GM12878 (cell line): ENCODE measurements around the gene ADAMTS2. TPM values are rescaled to one million over a fixed set of nuclear protein-coding genes. Genes with fewer than 3 reads are reported as not detected.

Experiments used
- ATAC-seq: fragments of 200-7000 bp; cut with Tn5 transposase; 3 replicates; pipeline ENCODE4 v1.9.1; 2020; ENCODE audit warnings: mild to moderate bottlenecking, moderate library complexity
- BruUV-seq: library from RNA; stranded (reverse); fragments of 400-500 nt; replicated peaks from 2 replicates; lab custom pipeline; 2021; lab: Mats Ljungman, UMichigan
- CTCF ChIA-PET: fragments of 300-600 bp; sonication (Branson Sonifier 250); formaldehyde crosslinking; extraction: SDS; loops from one replicate; lab custom pipeline; 2021; ENCODE audit warnings: inconsistent platforms; lab: Yijun Ruan, JAX
- POLR2A ChIA-PET: fragments of 350-600 bp; formaldehyde crosslinking; extraction: SDS; loops from one replicate; lab custom pipeline; 2021; ENCODE audit warnings: inconsistent platforms; lab: Charles Lee
- RAD21 ChIA-PET: fragments of 300-600 bp; sonication (Branson Sonifier 250); formaldehyde crosslinking; loops from one replicate; lab custom pipeline; 2023; ENCODE audit warnings: antibody characterized with exemption; ENCODE audit not compliant: unreplicated experiment; lab: Charles Lee
- SMC1A ChIA-PET: fragments of 300-600 bp; sonication (Branson Sonifier 250); formaldehyde crosslinking; loops from one replicate; lab custom pipeline; 2023; ENCODE audit not compliant: unreplicated experiment, uncharacterized antibody; lab: Charles Lee
- DNase-seq: peaks from one replicate; pipeline ENCODE4 v3.0.0-alpha.2; 2011; ENCODE audit warnings: low read depth, low spot score
- FAIRE-seq: peaks from 3 replicates; lab custom pipeline; 2011; peaks lifted over from hg19 to GRCh38; lab: Jason Lieb, UNC
- H2AFZ ChIP-seq: 2 replicates; pipeline ENCODE4 v1.6.0; 2011; ENCODE audit warnings: low read depth, low read length, control low read depth; ENCODE audit not compliant: control insufficient read depth
- H3K27ac ChIP-seq: 2 replicates; pipeline ENCODE4 v1.5.1; 2011; ENCODE audit warnings: control low read depth; ENCODE audit not compliant: control insufficient read depth, insufficient read depth
- H3K27me3 ChIP-seq, 2 experiments: replicated peaks in 1 of 2; 2 replicates each; pipeline versions ENCODE4 v1.6.0 to v1.6.1; 2011; ENCODE audit warnings: low read length in 1 of 2; ENCODE audit not compliant: control insufficient read depth in 2 of 2, insufficient read depth in 2 of 2
- H3K36me3 ChIP-seq, 2 experiments: 2 replicates each; pipeline ENCODE4 v1.5.1; 2011; ENCODE audit warnings: low read length in 1 of 2; ENCODE audit not compliant: control insufficient read depth in 2 of 2, insufficient read depth in 2 of 2
- H3K4me1 ChIP-seq: 2 replicates; pipeline ENCODE4 v1.6.1; 2011; ENCODE audit warnings: mild to moderate bottlenecking, low read length, moderate library complexity, mixed read lengths; ENCODE audit not compliant: control insufficient read depth, insufficient read depth
- H3K4me2 ChIP-seq: 2 replicates; pipeline ENCODE4 v1.6.0; 2011; ENCODE audit warnings: control low read depth; ENCODE audit not compliant: control insufficient read depth, insufficient read depth
- H3K4me3 ChIP-seq: fragments of 200-600 bp; sonication (generic); 2 replicates; pipeline ENCODE4 v1.5.1; 2016
- H3K79me2 ChIP-seq: 2 replicates; pipeline ENCODE4 v1.6.0; 2011; ENCODE audit warnings: low read length; ENCODE audit not compliant: control insufficient read depth, insufficient read depth
- H3K9ac ChIP-seq: 2 replicates; pipeline ENCODE4 v1.8.0; 2011; ENCODE audit warnings: low read length, control low read depth, mixed read lengths; ENCODE audit not compliant: control insufficient read depth, insufficient read depth
- H3K9me3 ChIP-seq: replicated peaks from 3 replicates; pipeline ENCODE4 v1.5.1; 2011; ENCODE audit warnings: mild to moderate bottlenecking, low read length; ENCODE audit not compliant: control insufficient read depth, insufficient read depth
- H4K20me1 ChIP-seq: 2 replicates; pipeline ENCODE4 v1.6.0; 2011; ENCODE audit not compliant: control insufficient read depth, insufficient read depth
- CBX5 ChIP-seq: sonication (generic); IDR thresholded peaks from 2 replicates; pipeline ENCODE4 v1.6.1; 2016; ENCODE audit warnings: low read depth, moderate library complexity, mild to moderate bottlenecking, inconsistent platforms
- CEBPB ChIP-seq, 2 experiments: fragments of 150-350 bp in 1 of 2; IDR thresholded peaks; 2 replicates each; pipeline ENCODE4 v1.6.1; 2012 to 2014; ENCODE audit warnings: low read depth in 2 of 2, low read length in 2 of 2, borderline replicate concordance in 1 of 2, inconsistent platforms in 1 of 2
- PAX5 ChIP-seq: IDR thresholded peaks from 2 replicates; pipeline ENCODE4 v1.6.1; 2011; ENCODE audit warnings: low read depth, low read length, borderline replicate concordance
- SMAD1 ChIP-seq: fragments of 450-650 bp; IDR thresholded peaks from 2 replicates; pipeline ENCODE4 v1.6.1; 2018; ENCODE audit warnings: mild to moderate bottlenecking, low read depth; ENCODE audit not compliant: partially characterized antibody
- TARDBP ChIP-seq: IDR thresholded peaks from 2 replicates; pipeline ENCODE4 v1.6.1; 2016; ENCODE audit warnings: borderline replicate concordance
- WGBS: methylation state at CpG from one replicate; pipeline ENCODE4 v1.1.6; 2016; ENCODE audit warnings: low lambda C conversion rate; ENCODE audit not compliant: insufficient replicate concordance, insufficient coverage; ENCODE audit errors: missing lambda C conversion rate; 5-methylcytosine and 5-hydroxymethylcytosine counted together
- in situ Hi-C: fragments of 300-500 bp; cut with MboI; formaldehyde crosslinking; loops from 9 replicates; pipeline ENCODE4 v1.14.3; 2018; ENCODE audit warnings: mixed read lengths
- intact Hi-C: fragments of 100-400 bp; cut with micrococcal nuclease; formaldehyde crosslinking; loops from one replicate; pipeline ENCODE4 v1.14.2; 2022; ENCODE audit not compliant: unreplicated experiment
- polyA plus RNA-seq, 11 experiments: library from polyadenylated mRNA; depleted of rRNA in 4 of 11; unstranded in 6 of 11; stranded (reverse) in 5 of 11; fragments of >200 nt; fragmentation: Nextera tagmentation in 4 of 11; fragmentation: Illumina TruSeq in 1 of 11; extraction: Ambion mirVana in 4 of 11; extraction: Trizol in 1 of 11; gene quantifications; 1 replicate in 1 of 11; 2 replicates in 10 of 11; pipeline versions ENCODE4 v1.2.1 to v1.2.3, GENCODE V29; 2011 to 2016; ENCODE audit warnings: inconsistent platforms in 2 of 11, missing spikeins in 2 of 11, low read depth in 1 of 11
- total RNA-seq, 4 experiments: library from RNA; depleted of rRNA in 3 of 4; stranded (reverse); fragments of >200 nt in 3 of 4; fragmentation: Illumina TruSeq in 1 of 4; extraction: Trizol in 1 of 4; gene quantifications; 2 replicates each; pipeline versions ENCODE4 v1.2.1 to v1.2.3, GENCODE V29; 2013 to 2021
- TF ChIP-seq, protein P1 (sequence below): IDR thresholded peaks from 2 replicates; pipeline ENCODE4 v1.6.1; 2011; ENCODE audit warnings: low read depth, low read length, improper control_type of control experiment, borderline replicate concordance
- TF ChIP-seq, protein P2 (sequence below): fragments of 450-650 bp; IDR thresholded peaks from 2 replicates; pipeline ENCODE4 v1.6.1; 2017; ENCODE audit warnings: mild to moderate bottlenecking, moderate library complexity
- TF ChIP-seq, protein P3 (sequence below): IDR thresholded peaks from 2 replicates; pipeline ENCODE4 v1.6.1; 2012; ENCODE audit warnings: low read depth, low read length, improper control_type of control experiment
- TF ChIP-seq, protein P4 (sequence below): IDR thresholded peaks from 2 replicates; pipeline ENCODE4 v1.6.1; 2012; ENCODE audit warnings: mild to moderate bottlenecking, low read depth, low read length

The ADAMTS2 gene
- total and polyA plus RNA-seq, 10 of the 15 experiments (the other 5 are each of a cell fraction or from before 2014, with no cell fraction given): 0.03 to 0.05 TPM; not detected in 8

DNA sequence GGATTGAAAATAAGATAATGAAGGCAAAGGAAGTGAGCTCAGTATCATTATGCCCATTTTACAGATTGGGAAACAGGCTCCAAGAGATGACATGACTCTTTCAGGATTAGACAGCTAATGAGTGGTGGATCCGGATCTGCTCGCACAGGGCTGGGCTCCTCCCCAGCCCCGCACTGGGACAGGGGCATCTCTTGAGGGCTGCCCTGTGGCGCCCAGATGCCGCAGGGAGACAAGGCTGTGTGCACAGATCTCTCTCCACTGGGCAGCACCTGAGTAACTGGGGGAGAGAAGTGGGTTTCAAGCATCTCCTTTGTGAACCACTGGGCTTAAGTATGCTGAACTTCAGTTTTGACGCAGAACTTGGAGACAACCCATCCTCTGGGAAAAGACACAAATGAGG lies 43.9 kb downstream of the ADAMTS2 start:
- no peak overlapping the region for H3K27ac ChIP-seq
- H3K9me3 ChIP-seq: no peaks in the 10 kb centered on the region; the same call in 1 of the 3 replicates
- SMC1A ChIA-PET: no interaction called here
- no peaks in the 10 kb centered on the region for H4K20me1 ChIP-seq
- no peak overlapping the region for H3K4me3 ChIP-seq
- H3K36me3 ChIP-seq: no peaks in the 10 kb centered on the region
- H3K27me3 ChIP-seq: no peaks in the 10 kb centered on the region
- H3K4me2 ChIP-seq: no peak overlapping the region
- no peak overlapping the region for H2AFZ ChIP-seq
- H3K9ac ChIP-seq: no peak overlapping the region
- in situ Hi-C loops: no loop called here
- FAIRE-seq (no peak), DNase-seq (no peak), ATAC-seq (no peak)
- CTCF ChIA-PET: no interaction called here
- POLR2A ChIA-PET: no interaction called here
- H3K79me2 ChIP-seq: no peaks in the 10 kb centered on the region
- intact Hi-C loops: no loop called here
- 51% methylated on average over 6 of the region's 6 CpGs for WGBS
- no peaks in the 10 kb centered on the region for H3K4me1 ChIP-seq
- BruUV-seq: no TSS peak
- no peak for TF ChIP-seq SMAD1
- TF ChIP-seq PAX5: no peak
- no peak for TF ChIP-seq CBX5
- TF ChIP-seq, protein P1, sequence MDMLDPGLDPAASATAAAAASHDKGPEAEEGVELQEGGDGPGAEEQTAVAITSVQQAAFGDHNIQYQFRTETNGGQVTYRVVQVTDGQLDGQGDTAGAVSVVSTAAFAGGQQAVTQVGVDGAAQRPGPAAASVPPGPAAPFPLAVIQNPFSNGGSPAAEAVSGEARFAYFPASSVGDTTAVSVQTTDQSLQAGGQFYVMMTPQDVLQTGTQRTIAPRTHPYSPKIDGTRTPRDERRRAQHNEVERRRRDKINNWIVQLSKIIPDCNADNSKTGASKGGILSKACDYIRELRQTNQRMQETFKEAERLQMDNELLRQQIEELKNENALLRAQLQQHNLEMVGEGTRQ: no peak
- TF ChIP-seq, protein P2, sequence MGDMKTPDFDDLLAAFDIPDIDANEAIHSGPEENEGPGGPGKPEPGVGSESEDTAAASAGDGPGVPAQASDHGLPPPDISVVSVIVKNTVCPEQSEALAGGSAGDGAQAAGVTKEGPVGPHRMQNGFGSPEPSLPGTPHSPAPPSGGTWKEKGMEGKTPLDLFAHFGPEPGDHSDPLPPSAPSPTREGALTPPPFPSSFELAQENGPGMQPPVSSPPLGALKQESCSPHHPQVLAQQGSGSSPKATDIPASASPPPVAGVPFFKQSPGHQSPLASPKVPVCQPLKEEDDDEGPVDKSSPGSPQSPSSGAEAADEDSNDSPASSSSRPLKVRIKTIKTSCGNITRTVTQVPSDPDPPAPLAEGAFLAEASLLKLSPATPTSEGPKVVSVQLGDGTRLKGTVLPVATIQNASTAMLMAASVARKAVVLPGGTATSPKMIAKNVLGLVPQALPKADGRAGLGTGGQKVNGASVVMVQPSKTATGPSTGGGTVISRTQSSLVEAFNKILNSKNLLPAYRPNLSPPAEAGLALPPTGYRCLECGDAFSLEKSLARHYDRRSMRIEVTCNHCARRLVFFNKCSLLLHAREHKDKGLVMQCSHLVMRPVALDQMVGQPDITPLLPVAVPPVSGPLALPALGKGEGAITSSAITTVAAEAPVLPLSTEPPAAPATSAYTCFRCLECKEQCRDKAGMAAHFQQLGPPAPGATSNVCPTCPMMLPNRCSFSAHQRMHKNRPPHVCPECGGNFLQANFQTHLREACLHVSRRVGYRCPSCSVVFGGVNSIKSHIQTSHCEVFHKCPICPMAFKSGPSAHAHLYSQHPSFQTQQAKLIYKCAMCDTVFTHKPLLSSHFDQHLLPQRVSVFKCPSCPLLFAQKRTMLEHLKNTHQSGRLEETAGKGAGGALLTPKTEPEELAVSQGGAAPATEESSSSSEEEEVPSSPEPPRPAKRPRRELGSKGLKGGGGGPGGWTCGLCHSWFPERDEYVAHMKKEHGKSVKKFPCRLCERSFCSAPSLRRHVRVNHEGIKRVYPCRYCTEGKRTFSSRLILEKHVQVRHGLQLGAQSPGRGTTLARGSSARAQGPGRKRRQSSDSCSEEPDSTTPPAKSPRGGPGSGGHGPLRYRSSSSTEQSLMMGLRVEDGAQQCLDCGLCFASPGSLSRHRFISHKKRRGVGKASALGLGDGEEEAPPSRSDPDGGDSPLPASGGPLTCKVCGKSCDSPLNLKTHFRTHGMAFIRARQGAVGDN: no peak
- TF ChIP-seq, protein P3, sequence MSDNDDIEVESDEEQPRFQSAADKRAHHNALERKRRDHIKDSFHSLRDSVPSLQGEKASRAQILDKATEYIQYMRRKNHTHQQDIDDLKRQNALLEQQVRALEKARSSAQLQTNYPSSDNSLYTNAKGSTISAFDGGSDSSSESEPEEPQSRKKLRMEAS: no peak
- TF ChIP-seq, protein P4, sequence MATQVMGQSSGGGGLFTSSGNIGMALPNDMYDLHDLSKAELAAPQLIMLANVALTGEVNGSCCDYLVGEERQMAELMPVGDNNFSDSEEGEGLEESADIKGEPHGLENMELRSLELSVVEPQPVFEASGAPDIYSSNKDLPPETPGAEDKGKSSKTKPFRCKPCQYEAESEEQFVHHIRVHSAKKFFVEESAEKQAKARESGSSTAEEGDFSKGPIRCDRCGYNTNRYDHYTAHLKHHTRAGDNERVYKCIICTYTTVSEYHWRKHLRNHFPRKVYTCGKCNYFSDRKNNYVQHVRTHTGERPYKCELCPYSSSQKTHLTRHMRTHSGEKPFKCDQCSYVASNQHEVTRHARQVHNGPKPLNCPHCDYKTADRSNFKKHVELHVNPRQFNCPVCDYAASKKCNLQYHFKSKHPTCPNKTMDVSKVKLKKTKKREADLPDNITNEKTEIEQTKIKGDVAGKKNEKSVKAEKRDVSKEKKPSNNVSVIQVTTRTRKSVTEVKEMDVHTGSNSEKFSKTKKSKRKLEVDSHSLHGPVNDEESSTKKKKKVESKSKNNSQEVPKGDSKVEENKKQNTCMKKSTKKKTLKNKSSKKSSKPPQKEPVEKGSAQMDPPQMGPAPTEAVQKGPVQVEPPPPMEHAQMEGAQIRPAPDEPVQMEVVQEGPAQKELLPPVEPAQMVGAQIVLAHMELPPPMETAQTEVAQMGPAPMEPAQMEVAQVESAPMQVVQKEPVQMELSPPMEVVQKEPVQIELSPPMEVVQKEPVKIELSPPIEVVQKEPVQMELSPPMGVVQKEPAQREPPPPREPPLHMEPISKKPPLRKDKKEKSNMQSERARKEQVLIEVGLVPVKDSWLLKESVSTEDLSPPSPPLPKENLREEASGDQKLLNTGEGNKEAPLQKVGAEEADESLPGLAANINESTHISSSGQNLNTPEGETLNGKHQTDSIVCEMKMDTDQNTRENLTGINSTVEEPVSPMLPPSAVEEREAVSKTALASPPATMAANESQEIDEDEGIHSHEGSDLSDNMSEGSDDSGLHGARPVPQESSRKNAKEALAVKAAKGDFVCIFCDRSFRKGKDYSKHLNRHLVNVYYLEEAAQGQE: no peak
- TF ChIP-seq CEBPB (IDR thresholded peaks at IDR 0.05; ENCODE audit: borderline replicate concordance in 1 of 2, low read depth in 2 of 2, low read length in 2 of 2): no peak
- TF ChIP-seq TARDBP: no peak
- RAD21 ChIA-PET: no interaction called here
